Neutrophil (primary cell): ENCODE measurements around the gene CD34.

Experiments
- H3K27ac ChIP-seq: fragments of 200-600 bp; sonication (generic); 2 replicates; pipeline ENCODE4 v1.5.1; 2016; ENCODE audit warnings: mild to moderate bottlenecking, moderate library complexity
- H3K27me3 ChIP-seq: fragments of 200-600 bp; sonication (generic); 2 replicates; pipeline ENCODE4 v1.6.0; 2016; ENCODE audit warnings: mild to moderate bottlenecking
- H3K36me3 ChIP-seq: fragments of 200-600 bp; sonication (generic); 2 replicates; pipeline ENCODE4 v1.5.1; 2017
- H3K4me1 ChIP-seq, 2 experiments: fragments of 200-600 bp in 1 of 2; sonication (generic) in 1 of 2; 1 replicate in 1 of 2; 2 replicates in 1 of 2; pipeline versions ENCODE4 v1.5.1 to v1.6.1; 2013 to 2016; ENCODE audit warnings: low read depth in 1 of 2, low read length in 1 of 2, mild to moderate bottlenecking in 1 of 2, moderate library complexity in 1 of 2; ENCODE audit not compliant: control insufficient read depth in 1 of 2, insufficient read depth in 1 of 2
- H3K4me3 ChIP-seq, 2 experiments: fragments of 200-600 bp in 1 of 2; sonication (generic) in 1 of 2; 1 replicate in 1 of 2; 2 replicates in 1 of 2; pipeline ENCODE4 v1.5.1; 2013 to 2016; ENCODE audit warnings: low read depth in 1 of 2, low read length in 1 of 2, mild to moderate bottlenecking in 1 of 2, moderate library complexity in 1 of 2
- H3K9me3 ChIP-seq: fragments of 200-600 bp; sonication (generic); 2 replicates; pipeline ENCODE4 v1.5.1; 2016
- CTCF ChIP-seq: fragments of 200-600 bp; sonication (generic); IDR thresholded peaks from 2 replicates; pipeline ENCODE4 v1.5.1; 2016; ENCODE audit warnings: antibody characterized with exemption

Gene CD34

GRCh38 chr1:207919523-207920170, 8.7 kb upstream of the CD34 start:
- H3K4me1 ChIP-seq: no peaks in the 10 kb centered on the region
- H3K4me3 ChIP-seq: no peak overlapping the region
- TF ChIP-seq CTCF: no peak
- peaks cover 54% of the 10 kb centered on the region for H3K27me3 ChIP-seq
- H3K36me3 ChIP-seq: no peaks in the 10 kb centered on the region
- H3K27ac ChIP-seq: no peak overlapping the region
- no peaks in the 10 kb centered on the region for H3K9me3 ChIP-seq

- Histone ChIP-seq H3K4me1 (no peaks in the 10 kb centered on the region), H3K4me3 (no peak overlapping the region), H3K27me3 (peaks cover 51% of the 10 kb centered on the region), H3K36me3 (no peaks in the 10 kb centered on the region), H3K9me3 (no peaks in the 10 kb centered on the region), H3K27ac (no peak overlapping the region)
- no peak for TF ChIP-seq CTCF
Observed at GRCh38 chr1:207918581-207918980, 7.7 kb upstream of the CD34 start.

- Histone ChIP-seq H3K4me3 (no peak overlapping the region), H3K27me3 (peaks cover 51% of the 10 kb centered on the region), H3K27ac (no peak overlapping the region), H3K9me3 (no peaks in the 10 kb centered on the region), H3K36me3 (no peaks in the 10 kb centered on the region), H3K4me1 (no peaks in the 10 kb centered on the region)
- no peak for TF ChIP-seq CTCF
Observed at GRCh38 chr1:207918011-207918410, 7.1 kb upstream of the CD34 start.

GRCh38 chr1:207917080-207917479, 6.2 kb upstream of the CD34 start:
- Histone ChIP-seq H3K36me3 (no peaks in the 10 kb centered on the region), H3K4me3 (no peak overlapping the region), H3K4me1 (no peaks in the 10 kb centered on the region), H3K27ac (no peak overlapping the region), H3K27me3 (peaks cover 51% of the 10 kb centered on the region), H3K9me3 (no peaks in the 10 kb centered on the region)
- no peak for TF ChIP-seq CTCF

- H3K27me3 ChIP-seq: peaks cover 56% of the 10 kb centered on the region
- no peak for TF ChIP-seq CTCF
- no peaks in the 10 kb centered on the region for H3K9me3 ChIP-seq
- no peak overlapping the region for H3K4me3 ChIP-seq
- peaks cover 0 to 9% of the 10 kb centered on the region in 2 experiments for H3K4me1 ChIP-seq
- no peak overlapping the region for H3K27ac ChIP-seq
- no peaks in the 10 kb centered on the region for H3K36me3 ChIP-seq
Observed at GRCh38 chr1:207913951-207914350, 3.0 kb upstream of the CD34 start.
